Panc1 (cell line): ENCODE results near the gene NMUR1. TPM values are rescaled to one million over a fixed set of nuclear protein-coding genes. Genes with fewer than 3 reads are reported as not detected.

Experiments
- ATAC-seq: fragments of 200-7000 bp; cut with Tn5 transposase; 2 replicates; pipeline ENCODE4 v1.9.1; 2020; ENCODE audit warnings: mild to moderate bottlenecking, moderate library complexity
- BruUV-seq: library from RNA; stranded (reverse); fragments of 400-500 nt; replicated peaks from 2 replicates; lab custom pipeline; 2021; lab: Mats Ljungman, UMichigan
- CTCF ChIA-PET: fragments of 300-600 bp; sonication (Branson Sonifier 250); formaldehyde crosslinking; loops from one replicate; lab custom pipeline; 2022; ENCODE audit warnings: antibody characterized with exemption; lab: Charles Lee
- POLR2A ChIA-PET: fragments of 300-600 bp; sonication (Branson Sonifier 250); formaldehyde crosslinking; loops from one replicate; lab custom pipeline; 2022; ENCODE audit warnings: antibody characterized with exemption; lab: Charles Lee
- DNase-seq: peaks from one replicate; pipeline ENCODE4 v3.0.0-alpha.2; 2010; ENCODE audit warnings: low read depth, low spot score
- H3K27ac ChIP-seq: 2 replicates; pipeline ENCODE4 v1.5.1; 2011; ENCODE audit warnings: mild to moderate bottlenecking, low read length, inconsistent platforms
- H3K27me3 ChIP-seq: fragments of 200-500 bp; sonication (Bioruptor generic); 2 replicates; pipeline ENCODE4 v1.6.0; 2014; ENCODE audit warnings: low read length, inconsistent platforms; ENCODE audit not compliant: control insufficient read depth, insufficient read depth
- H3K36me3 ChIP-seq: fragments of 200-500 bp; sonication (Bioruptor generic); 2 replicates; pipeline ENCODE4 v1.5.1; 2014; ENCODE audit warnings: inconsistent platforms, mild to moderate bottlenecking, low read length, moderate library complexity; ENCODE audit not compliant: control insufficient read depth, insufficient read depth
- H3K4me1 ChIP-seq: 2 replicates; pipeline ENCODE4 v1.5.1; 2011; ENCODE audit warnings: inconsistent platforms, mild to moderate bottlenecking, low read length, moderate library complexity; ENCODE audit not compliant: control insufficient read depth, insufficient read depth
- H3K4me3 ChIP-seq, 2 experiments: 2 replicates each; pipeline ENCODE4 v1.5.1; 2011 to 2012; ENCODE audit warnings: low read depth in 2 of 2, low read length in 2 of 2, mild to moderate bottlenecking in 2 of 2, inconsistent platforms in 1 of 2, moderate library complexity in 1 of 2
- H3K9me3 ChIP-seq: fragments of 200-500 bp; sonication (Bioruptor generic); 2 replicates; pipeline ENCODE4 v1.5.1; 2014; ENCODE audit warnings: low read depth, mild to moderate bottlenecking, inconsistent platforms, low read length, moderate library complexity; ENCODE audit not compliant: control insufficient read depth, insufficient read depth
- CTCF ChIP-seq: fragments of 450-650 bp; IDR thresholded peaks from 2 replicates; pipeline ENCODE4 v1.5.1; 2017; ENCODE audit warnings: mild to moderate bottlenecking
- POLR2AphosphoS5 ChIP-seq: IDR thresholded peaks from 2 replicates; pipeline ENCODE4 v1.6.1; 2012; ENCODE audit warnings: mild to moderate bottlenecking, low read depth, low read length, moderate library complexity
- REST ChIP-seq, 2 experiments: IDR thresholded peaks; 2 replicates each; pipeline ENCODE4 v1.6.1; 2011 to 2012; ENCODE audit warnings: low read depth in 2 of 2, control low read depth in 1 of 2, low read length in 1 of 2, mild to moderate bottlenecking in 1 of 2, moderate library complexity in 1 of 2; ENCODE audit not compliant: insufficient read depth in 1 of 2
- SIN3A ChIP-seq: IDR thresholded peaks from 2 replicates; pipeline ENCODE4 v1.6.1; 2012; ENCODE audit warnings: low read depth, mild to moderate bottlenecking, low read length, moderate library complexity, borderline replicate concordance; ENCODE audit not compliant: insufficient read depth
- TCF7L2 ChIP-seq: IDR thresholded peaks from 2 replicates; pipeline ENCODE4 v1.6.1; 2011; ENCODE audit warnings: mild to moderate bottlenecking, low read depth, low read length, inconsistent platforms
- in situ Hi-C: cut with HindIII; loops from 2 replicates; pipeline ENCODE4 v1.10.0; 2016; ENCODE audit warnings: low sequenced_read_pairs, low pct_unique_long_range_greater_than_20kb
- intact Hi-C: fragments of 100-400 bp; cut with micrococcal nuclease; formaldehyde crosslinking; loops from one replicate; pipeline ENCODE4 v1.10.0; 2022; ENCODE audit not compliant: unreplicated experiment
- total RNA-seq: library from RNA; stranded (reverse); gene quantifications from one replicate; pipeline ENCODE4 v1.2.1, GENCODE V29; 2021; ENCODE audit not compliant: unreplicated experiment

Gene NMUR1
- total RNA-seq, 1 experiment from 2014 or later, result 0.28 TPM

DNA sequence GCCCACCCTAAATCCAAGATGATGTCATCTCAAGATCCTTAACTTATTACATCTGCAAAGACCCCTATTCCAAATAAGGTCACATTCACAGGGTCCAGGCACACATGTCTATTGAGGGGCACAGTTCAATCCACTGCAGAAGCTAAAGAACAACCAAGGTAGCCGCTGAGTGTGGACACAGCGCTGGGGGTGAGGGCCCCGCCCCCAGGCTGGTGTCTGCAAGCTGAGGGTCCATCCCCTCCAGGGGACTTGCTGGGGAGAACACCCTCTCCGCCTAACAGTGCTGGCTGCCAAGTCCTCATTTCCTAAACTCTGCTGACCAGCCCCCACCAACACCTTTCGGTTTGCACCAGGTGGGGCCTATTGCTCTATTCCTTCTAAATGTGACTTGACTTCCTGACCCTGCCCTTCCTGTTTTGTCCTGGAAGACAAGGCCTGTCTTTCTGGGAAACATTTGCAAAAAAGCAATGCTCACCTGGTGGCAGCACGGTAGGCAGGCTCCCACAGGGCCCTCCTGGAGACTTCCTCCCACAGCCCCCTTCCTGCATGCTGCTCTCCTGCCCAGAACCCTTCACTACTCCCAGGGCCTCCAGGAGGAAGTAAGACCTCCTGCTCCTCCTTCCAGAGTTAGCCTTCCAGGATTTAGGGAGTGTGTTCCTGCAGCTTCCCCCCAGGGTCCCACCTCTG is 38.0 kb upstream of the NMUR1 start:
- no peak for ATAC-seq
- no peaks in the 10 kb centered on the region for H3K36me3 ChIP-seq
- H3K9me3 ChIP-seq, result no peaks in the 10 kb centered on the region
- intact Hi-C loops (no loop called here), in situ Hi-C loops (no loop called here)
- ChIA-PET POLR2A (no interaction called here), CTCF (interaction anchor here (1.9 kb wide), 1 partner anchor 33 kb away, joined by 8 read pairs; no protein-coding TSS in a partner anchor)
- H3K27ac ChIP-seq, result no peak overlapping the region
- no peak overlapping the region for H3K4me3 ChIP-seq
- no peak for DNase-seq
- no peaks in the 10 kb centered on the region for H3K4me1 ChIP-seq
- no TSS peak for BruUV-seq
- no peaks in the 10 kb centered on the region for H3K27me3 ChIP-seq
- TF ChIP-seq REST (IDR thresholded peaks at IDR 0.05; ENCODE audit: insufficient read depth in 1 of 2, low read depth in 2 of 2, low read length in 1 of 2), result no peak
- TF ChIP-seq SIN3A, result no peak
- no peak for TF ChIP-seq TCF7L2
- TF ChIP-seq POLR2AphosphoS5, result no peak
- TF ChIP-seq CTCF, result no peak

DNA sequence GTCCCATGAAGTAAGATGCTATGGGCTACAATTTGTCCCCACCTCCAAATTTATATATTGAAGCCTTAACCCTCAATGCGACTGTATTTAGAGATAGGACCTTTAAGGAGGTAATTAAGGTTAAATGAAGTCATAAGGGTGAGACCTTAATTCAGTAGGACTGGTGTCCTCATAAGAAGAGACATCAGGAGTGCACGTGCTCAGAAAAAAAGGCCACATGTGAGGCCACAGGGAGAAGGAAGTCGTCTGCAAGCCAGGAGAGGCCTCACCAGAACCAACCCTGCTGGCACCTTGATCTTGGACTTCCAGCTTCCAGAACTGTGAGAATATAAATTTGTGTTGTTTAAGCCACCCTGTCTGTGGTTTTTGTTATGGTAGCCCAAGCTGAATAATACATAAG is 36.9 kb upstream of the NMUR1 start:
- intact Hi-C loops (no loop called here), in situ Hi-C loops (no loop called here)
- Histone ChIP-seq H3K36me3 (no peaks in the 10 kb centered on the region), H3K4me1 (no peaks in the 10 kb centered on the region), H3K27me3 (no peaks in the 10 kb centered on the region), H3K4me3 (no peak overlapping the region), H3K9me3 (no peaks in the 10 kb centered on the region), H3K27ac (no peak overlapping the region)
- no TSS peak for BruUV-seq
- ATAC-seq (no peak), DNase-seq (no peak)
- ChIA-PET POLR2A (no interaction called here), CTCF (no interaction called here)
- no peak for TF ChIP-seq REST (IDR thresholded peaks at IDR 0.05; ENCODE audit: insufficient read depth in 1 of 2, low read depth in 2 of 2, low read length in 1 of 2)
- TF ChIP-seq SIN3A, result no peak
- no peak for TF ChIP-seq TCF7L2
- TF ChIP-seq POLR2AphosphoS5, result no peak
- no peak for TF ChIP-seq CTCF
